GM12874 (cell line): ENCODE data around the gene TEX26.

Experiments
- CTCF ChIP-seq: IDR thresholded peaks from 2 replicates; pipeline ENCODE4 v1.5.1; 2011; ENCODE audit warnings: low read depth, mild to moderate bottlenecking, control low read depth, low read length, moderate library complexity; ENCODE audit not compliant: insufficient read depth

Gene TEX26

GRCh38 chr13:30997697-30998096 is 65.2 kb downstream of the TEX26 start:
- no peak for TF ChIP-seq CTCF

- TF ChIP-seq CTCF: no peak
Observed at GRCh38 chr13:30998136-30999088, 66.0 kb downstream of the TEX26 start.

- no peak for TF ChIP-seq CTCF
Observed at GRCh38 chr13:31000889-31001288, 68.4 kb downstream of the TEX26 start.

- no peak for TF ChIP-seq CTCF
Observed at GRCh38 chr13:31001647-31002046, 69.2 kb downstream of the TEX26 start.

- TF ChIP-seq CTCF: no peak
Observed at GRCh38 chr13:31005066-31005465, 72.6 kb downstream of the TEX26 start.

GRCh38 chr13:31007417-31007816 is 75.0 kb downstream of the TEX26 start:
- no peak for TF ChIP-seq CTCF

- TF ChIP-seq CTCF: no peak
Observed at GRCh38 chr13:31008400-31009115, 76.1 kb downstream of the TEX26 start.
